ENCODE data around the gene NELFE.
"Not testable (repeated sequence)": the region's sequence is repeated elsewhere in the genome, so short reads cannot be mapped to it uniquely, and the experiment has no call there.

Gene NELFE

GRCh38 chr6:31958741-31959739, at the start of gene NELFE, which contains the start of gene SKIC2:
NELFE (minus strand) TSS chr6:31958971; CDS start chr6:31958446, 525 bp downstream.
SKIC2 (plus strand) TSS chr6:31959175; CDS start chr6:31959193, 18 bp downstream.
- Mint-ChIP-seq H3K4me3 (peak within 1 kb of the TSS; percentile 97), H3K36me3 (peaks cover 91% of the 10 kb centered on the region), H3K4me1 (peaks cover 46% of the 10 kb centered on the region), H3K9me3 (no peaks in the 10 kb centered on the region), H3K27ac (peak within 1 kb of the TSS; percentile 96)
- ATAC-seq (peak; percentile 99), DNase-seq (ENCODE audit: low spot score in 2 of 2) (peak; percentile 92 to 98)

- H3K27ac Mint-ChIP-seq, ATAC-seq, H3K36me3 Mint-ChIP-seq: not testable (repeated sequence)
These were observed 49.3 kb upstream of the NELFE start for GRCh38 chr6:32008037-32008436.

GRCh38 chr6:32007086-32007485, 48.3 kb upstream of the NELFE start:
- not testable (repeated sequence) for H3K4me1 Mint-ChIP-seq; H3K27ac Mint-ChIP-seq; H3K9me3 Mint-ChIP-seq; DNase-seq (ENCODE audit: low spot score in 2 of 2); ATAC-seq; H3K4me3 Mint-ChIP-seq; H3K36me3 Mint-ChIP-seq

More at GRCh38 chr6:32008037-32008436, 49.3 kb upstream of the NELFE start:
- H3K9me3 Mint-ChIP-seq; H3K4me1 Mint-ChIP-seq; DNase-seq (ENCODE audit: low spot score in 2 of 2); H3K4me3 Mint-ChIP-seq: not testable (repeated sequence)

GRCh38 chr6:32005991-32006529, 47.3 kb upstream of the NELFE start:
- H3K4me1 Mint-ChIP-seq; DNase-seq (ENCODE audit: low spot score in 2 of 2); H3K36me3 Mint-ChIP-seq; H3K27ac Mint-ChIP-seq; H3K4me3 Mint-ChIP-seq; ATAC-seq; H3K9me3 Mint-ChIP-seq: not testable (repeated sequence)

- not testable (repeated sequence) for H3K36me3 Mint-ChIP-seq
These were observed 46.7 kb upstream of the NELFE start for GRCh38 chr6:32005538-32005880.

GRCh38 chr6:32004864-32005537, 46.2 kb upstream of the NELFE start:
- H3K4me3 Mint-ChIP-seq; H3K4me1 Mint-ChIP-seq; H3K36me3 Mint-ChIP-seq; DNase-seq (ENCODE audit: low spot score in 2 of 2); H3K9me3 Mint-ChIP-seq; H3K27ac Mint-ChIP-seq: not testable (repeated sequence)
- peak; percentile 81 for ATAC-seq

More at GRCh38 chr6:32005538-32005880, 46.7 kb upstream of the NELFE start:
- H3K4me3 Mint-ChIP-seq; ATAC-seq; H3K27ac Mint-ChIP-seq; H3K4me1 Mint-ChIP-seq; H3K9me3 Mint-ChIP-seq; DNase-seq (ENCODE audit: low spot score in 2 of 2): not testable (repeated sequence)

- not testable (repeated sequence) for H3K36me3 Mint-ChIP-seq; ATAC-seq; H3K27ac Mint-ChIP-seq; H3K9me3 Mint-ChIP-seq; H3K4me1 Mint-ChIP-seq; DNase-seq (ENCODE audit: low spot score in 2 of 2); H3K4me3 Mint-ChIP-seq
These were observed 45.6 kb upstream of the NELFE start for GRCh38 chr6:32004393-32004792.

GRCh38 chr6:32003301-32003700, 44.5 kb upstream of the NELFE start:
- not testable (repeated sequence) for H3K36me3 Mint-ChIP-seq; H3K9me3 Mint-ChIP-seq; DNase-seq (ENCODE audit: low spot score in 2 of 2); ATAC-seq; H3K4me3 Mint-ChIP-seq; H3K27ac Mint-ChIP-seq; H3K4me1 Mint-ChIP-seq

GRCh38 chr6:32002546-32003268, 43.9 kb upstream of the NELFE start:
- H3K4me1 Mint-ChIP-seq; H3K4me3 Mint-ChIP-seq; ATAC-seq; DNase-seq (ENCODE audit: low spot score in 2 of 2); H3K36me3 Mint-ChIP-seq; H3K9me3 Mint-ChIP-seq; H3K27ac Mint-ChIP-seq: not testable (repeated sequence)

- not testable (repeated sequence) for H3K4me1 Mint-ChIP-seq; H3K9me3 Mint-ChIP-seq; ATAC-seq; H3K27ac Mint-ChIP-seq; H3K36me3 Mint-ChIP-seq; H3K4me3 Mint-ChIP-seq; DNase-seq (ENCODE audit: low spot score in 2 of 2)
These were observed 37.6 kb upstream of the NELFE start for GRCh38 chr6:31996385-31996784.

- H3K9me3 Mint-ChIP-seq; DNase-seq (ENCODE audit: low spot score in 2 of 2); H3K4me1 Mint-ChIP-seq; H3K4me3 Mint-ChIP-seq; ATAC-seq; H3K27ac Mint-ChIP-seq; H3K36me3 Mint-ChIP-seq: not testable (repeated sequence)
These were observed 35.6 kb upstream of the NELFE start for GRCh38 chr6:31994421-31994820.

GRCh38 chr6:31989363-31989762, 30.6 kb upstream of the NELFE start:
- not testable (repeated sequence) for H3K4me1 Mint-ChIP-seq; H3K27ac Mint-ChIP-seq; H3K4me3 Mint-ChIP-seq; ATAC-seq; H3K36me3 Mint-ChIP-seq; H3K9me3 Mint-ChIP-seq; DNase-seq (ENCODE audit: low spot score in 2 of 2)

GRCh38 chr6:31981744-31982143, 23.0 kb upstream of the NELFE start, which contains the start of gene C4A:
C4A (plus strand) TSS chr6:31982057; CDS start chr6:31982108, 51 bp downstream.
- not testable (repeated sequence) for ATAC-seq; H3K4me1 Mint-ChIP-seq; H3K9me3 Mint-ChIP-seq; H3K4me3 Mint-ChIP-seq; DNase-seq (ENCODE audit: low spot score in 2 of 2); H3K27ac Mint-ChIP-seq; H3K36me3 Mint-ChIP-seq

- H3K4me1 Mint-ChIP-seq, H3K4me3 Mint-ChIP-seq: not testable (repeated sequence)
These were observed 22.2 kb upstream of the NELFE start for GRCh38 chr6:31980998-31981397.

More at GRCh38 chr6:31980998-31981397, 22.2 kb upstream of the NELFE start:
- DNase-seq (ENCODE audit: low spot score in 2 of 2); H3K27ac Mint-ChIP-seq; H3K36me3 Mint-ChIP-seq; ATAC-seq; H3K9me3 Mint-ChIP-seq: not testable (repeated sequence)
